Naive thymus-derived CD8-positive, alpha-beta T cell (primary cell): Measurements from ENCODE around the gene SLC7A14. TPM values are rescaled to one million over a fixed set of nuclear protein-coding genes. Genes with fewer than 3 reads are reported as not detected.

Source experiments
- ATAC-seq, 2 donors: fragments of 150-1000 bp; cut with Tn5 transposase in 1 of 2; sonication (Bioruptor Pico), chemical (Tn5 transposase) in 1 of 2; 1 replicate in 1 of 2; 2 replicates in 1 of 2; pipeline ENCODE4 v1.10.0; 2021; ENCODE audit warnings: mild to moderate bottlenecking in 2 of 2, moderate library complexity in 2 of 2
- POLR2A ChIA-PET: fragments of 350-600 bp; sonication (Branson Sonifier 250); formaldehyde crosslinking; loops from one replicate; lab custom pipeline; 2021; ENCODE audit warnings: antibody characterized with exemption; lab: Charles Lee
- DNase-seq, 10 donors: peaks; one replicate each; pipeline versions ENCODE4 v3.0.0 to v3.0.0-alpha.2; 2020 to 2022
- H3K27ac Mint-ChIP-seq, 10 donors: one replicate each; pipeline ENCODE4 v1.8.0; 2020 to 2022; ENCODE audit warnings: mild to moderate bottlenecking in 10 of 10, mixed read lengths in 10 of 10, moderate library complexity in 4 of 10, inconsistent platforms in 1 of 10
- H3K27me3 Mint-ChIP-seq, 5 donors: one replicate each; pipeline ENCODE4 v1.8.0; 2021 to 2022; ENCODE audit warnings: mixed read lengths in 5 of 5
- H3K36me3 Mint-ChIP-seq, 3 donors: one replicate each; pipeline ENCODE4 v1.8.0; 2020 to 2022; ENCODE audit warnings: mixed read lengths in 3 of 3, mild to moderate bottlenecking in 2 of 3, inconsistent platforms in 1 of 3
- H3K4me1 Mint-ChIP-seq, 4 donors: one replicate each; pipeline ENCODE4 v1.8.0; 2021 to 2022; ENCODE audit warnings: mixed read lengths in 4 of 4
- H3K4me3 Mint-ChIP-seq, 10 donors: one replicate each; pipeline ENCODE4 v1.8.0; 2020 to 2022; ENCODE audit warnings: mild to moderate bottlenecking in 10 of 10, mixed read lengths in 10 of 10, moderate library complexity in 6 of 10, inconsistent platforms in 1 of 10
- H3K9me3 Mint-ChIP-seq, 9 donors: one replicate each; pipeline ENCODE4 v1.8.0; 2020 to 2022; ENCODE audit warnings: mixed read lengths in 9 of 9, mild to moderate bottlenecking in 3 of 9, inconsistent platforms in 1 of 9, moderate library complexity in 1 of 9
- polyA plus RNA-seq, 3 donors: library from polyadenylated mRNA; unstranded; fragments of 300-500 nt; fragmentation: Illumina TruSeq; gene quantifications; one replicate each; pipeline ENCODE4 v1.2.3, GENCODE V29; 2021
- total RNA-seq, 8 experiments: library from RNA in 2 of 8; stranded (reverse) in 2 of 8; gene quantifications; one replicate each; pipeline ENCODE4 v1.2.3 and lab custom pipeline; 2021 to 2026

Gene SLC7A14
- total and polyA plus RNA-seq, 5 experiments from 2014 or later, result not detected

- Mint-ChIP-seq H3K4me1 (no peaks in the 10 kb centered on the region), H3K27me3 (peaks cover 7 to 17% (median 9%) of the 10 kb centered on the region in 5 donors), H3K9me3 (no peaks in the 10 kb centered on the region), H3K4me3 (no peak overlapping the region), H3K27ac (no peak overlapping the region), H3K36me3 (no peaks in the 10 kb centered on the region)
- POLR2A ChIA-PET, result no interaction called here
- ATAC-seq, result no peak
- DNase-seq, result no peak
Observed at GRCh38 chr3:170485294-170485693, 100.6 kb downstream of the SLC7A14 start.

DNA sequence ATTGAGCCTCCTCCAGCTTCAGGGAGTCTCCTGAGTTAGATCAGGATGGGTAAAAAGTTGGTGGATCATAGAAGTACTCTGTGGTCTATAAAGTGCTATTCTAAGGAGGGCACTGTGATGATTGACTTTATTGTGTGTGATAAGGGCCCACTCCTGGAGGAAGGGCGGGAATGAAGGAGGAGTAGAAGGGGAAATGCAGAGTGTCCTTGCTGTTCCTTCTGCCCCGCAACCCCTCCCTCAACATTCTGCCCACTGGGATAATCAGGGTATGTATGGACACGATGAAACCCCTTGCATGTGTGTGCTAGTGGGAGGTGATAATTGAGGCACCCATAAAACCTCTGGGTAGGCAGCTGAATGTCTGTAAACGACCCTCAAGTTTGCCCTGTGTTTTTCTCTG lies 101.0 kb downstream of the SLC7A14 start:
- no peak overlapping the region for H3K27ac Mint-ChIP-seq
- H3K4me3 Mint-ChIP-seq, result no peak overlapping the region
- no peaks in the 10 kb centered on the region for H3K36me3 Mint-ChIP-seq
- no peak for DNase-seq
- H3K4me1 Mint-ChIP-seq, result no peaks in the 10 kb centered on the region
- peaks cover 7 to 17% (median 9%) of the 10 kb centered on the region in 5 donors for H3K27me3 Mint-ChIP-seq
- no peaks in the 10 kb centered on the region for H3K9me3 Mint-ChIP-seq
- POLR2A ChIA-PET, result no interaction called here
- no peak for ATAC-seq

DNA sequence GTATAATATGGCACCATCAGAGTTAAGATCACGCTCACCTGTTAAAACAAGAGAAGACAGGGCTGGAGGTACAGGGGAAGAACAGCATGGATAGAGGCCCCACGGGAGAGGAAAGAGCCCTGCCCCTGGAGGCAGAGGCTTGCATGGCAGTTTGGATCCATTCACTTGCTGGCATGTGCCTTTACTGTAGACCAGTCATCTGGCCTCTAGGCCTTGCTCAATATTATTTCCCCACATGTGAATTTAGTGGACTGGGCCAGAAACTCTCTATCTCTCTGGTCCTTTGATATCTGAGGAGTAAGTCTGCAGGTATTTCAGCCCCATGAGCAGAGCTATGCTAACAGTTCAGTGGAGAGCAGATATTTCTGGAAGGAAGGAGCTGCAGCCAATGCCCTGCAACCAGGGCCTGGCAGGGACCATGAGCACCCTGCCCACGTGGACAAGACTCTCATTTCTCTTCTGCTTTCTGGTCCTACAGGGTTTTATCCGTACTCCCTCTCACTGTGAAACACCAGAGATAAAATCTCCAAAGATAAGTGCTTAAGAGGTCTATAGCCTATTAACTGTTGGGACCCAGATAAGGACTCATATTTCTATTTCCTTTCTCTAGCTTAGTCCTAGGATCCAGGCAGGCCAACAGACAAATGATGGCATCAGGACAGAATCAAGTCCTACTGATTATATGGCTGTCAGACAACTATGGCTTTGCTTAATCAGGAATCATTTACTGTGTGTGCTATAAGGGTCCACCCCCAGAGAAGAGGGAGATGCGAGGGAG lies 102.2 kb downstream of the SLC7A14 start:
- POLR2A ChIA-PET, result no interaction called here
- Mint-ChIP-seq H3K36me3 (no peaks in the 10 kb centered on the region), H3K4me3 (no peak overlapping the region), H3K4me1 (no peaks in the 10 kb centered on the region), H3K27ac (peak overlapping the region in 1 of 10 donors; percentile 55), H3K9me3 (no peaks in the 10 kb centered on the region), H3K27me3 (peaks cover 7 to 17% (median 9%) of the 10 kb centered on the region in 5 donors)
- DNase-seq (no peak), ATAC-seq (no peak)

DNA sequence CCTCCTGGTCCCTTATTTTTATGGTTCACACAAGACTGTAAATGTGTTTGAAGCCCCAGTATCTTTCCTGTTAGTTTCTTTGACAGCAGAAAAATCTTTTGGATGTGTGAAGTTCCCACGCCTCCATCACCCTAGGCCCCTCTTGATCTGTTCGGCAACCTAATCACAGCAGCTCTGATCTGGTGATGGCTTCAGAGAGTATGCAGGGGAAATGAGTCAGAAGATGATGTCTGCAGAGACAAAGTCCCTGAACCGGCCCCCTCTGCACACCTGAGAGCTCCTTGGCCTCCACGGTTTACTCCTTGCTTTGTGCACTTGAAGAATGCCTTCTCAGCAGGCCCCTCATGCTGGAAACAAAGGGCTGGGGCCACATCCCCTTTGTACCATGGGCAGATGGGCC lies 103.7 kb downstream of the SLC7A14 start:
- POLR2A ChIA-PET, result no interaction called here
- H3K4me1 Mint-ChIP-seq, result no peaks in the 10 kb centered on the region
- no peak overlapping the region for H3K27ac Mint-ChIP-seq
- peaks cover 3 to 13% (median 8%) of the 10 kb centered on the region in 5 donors for H3K27me3 Mint-ChIP-seq
- DNase-seq (no peak), ATAC-seq (no peak)
- no peaks in the 10 kb centered on the region for H3K36me3 Mint-ChIP-seq
- H3K4me3 Mint-ChIP-seq, result no peak overlapping the region
- no peaks in the 10 kb centered on the region for H3K9me3 Mint-ChIP-seq

- Mint-ChIP-seq H3K4me1 (no peaks in the 10 kb centered on the region), H3K9me3 (no peaks in the 10 kb centered on the region), H3K27ac (no peak overlapping the region), H3K36me3 (no peaks in the 10 kb centered on the region), H3K4me3 (no peak overlapping the region), H3K27me3 (peaks cover 0 to 9% (median 2%) of the 10 kb centered on the region in 5 donors)
- POLR2A ChIA-PET, result no interaction called here
- DNase-seq (no peak), ATAC-seq (no peak)
Observed at GRCh38 chr3:170480111-170480510, 105.8 kb downstream of the SLC7A14 start.

DNA sequence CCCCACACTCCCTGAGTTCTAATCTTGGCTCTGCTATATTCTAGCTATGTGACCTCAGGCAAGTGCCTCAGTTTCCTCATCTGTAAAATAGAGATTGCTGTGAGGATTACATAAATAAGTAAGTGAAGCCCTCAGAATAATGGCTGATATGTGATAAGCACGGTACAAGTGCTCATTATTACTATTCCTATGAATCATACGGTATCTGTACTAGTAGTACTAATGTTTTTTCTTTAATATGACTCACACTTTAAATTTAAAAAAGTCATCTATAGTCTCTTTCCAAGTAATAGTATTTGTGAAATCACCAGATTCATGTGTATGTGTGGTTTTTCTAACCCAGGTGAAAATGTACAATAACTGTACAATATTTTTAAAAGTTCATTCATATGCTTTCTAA lies 108.5 kb downstream of the SLC7A14 start:
- Mint-ChIP-seq H3K9me3 (no peaks in the 10 kb centered on the region), H3K27ac (no peak overlapping the region), H3K4me3 (no peak overlapping the region), H3K4me1 (no peaks in the 10 kb centered on the region), H3K27me3 (peaks cover 3 to 19% (median 13%) of the 10 kb centered on the region in 5 donors), H3K36me3 (no peaks in the 10 kb centered on the region)
- POLR2A ChIA-PET, result no interaction called here
- no peak for DNase-seq
- no peak for ATAC-seq

DNA sequence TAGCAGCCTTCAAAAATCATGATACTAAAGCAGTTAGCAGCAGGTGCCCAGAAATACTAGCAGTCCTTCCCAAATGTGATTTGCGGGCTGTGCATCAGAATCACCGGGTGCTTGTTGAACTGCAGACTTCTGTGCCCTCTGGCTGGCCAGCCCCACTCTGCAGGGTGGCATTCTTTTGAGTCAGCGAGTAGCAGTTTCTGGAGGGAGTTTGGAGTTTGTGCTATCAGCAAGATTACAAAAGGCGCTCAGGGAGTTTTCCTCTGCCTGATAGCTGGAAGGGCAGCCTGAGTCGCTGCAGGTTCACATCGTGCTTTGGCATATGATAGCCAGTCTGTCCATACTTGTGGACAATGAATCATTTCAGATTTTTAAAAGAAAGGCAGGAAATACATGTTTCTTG lies 109.6 kb downstream of the SLC7A14 start:
- Mint-ChIP-seq H3K36me3 (no peaks in the 10 kb centered on the region), H3K27ac (no peak overlapping the region), H3K4me1 (no peaks in the 10 kb centered on the region), H3K27me3 (peaks cover 4 to 28% (median 14%) of the 10 kb centered on the region in 5 donors), H3K4me3 (no peak overlapping the region), H3K9me3 (no peaks in the 10 kb centered on the region)
- no peak for DNase-seq
- no peak for ATAC-seq
- POLR2A ChIA-PET, result no interaction called here

GRCh38 chr3:170475092-170475685 lies 110.7 kb downstream of the SLC7A14 start:
- Mint-ChIP-seq H3K36me3 (no peaks in the 10 kb centered on the region), H3K9me3 (no peaks in the 10 kb centered on the region), H3K27me3 (peaks cover 4 to 39% (median 23%) of the 10 kb centered on the region in 5 donors), H3K4me3 (no peak overlapping the region), H3K27ac (no peak overlapping the region), H3K4me1 (no peaks in the 10 kb centered on the region)
- ATAC-seq (no peak), DNase-seq (no peak)
- POLR2A ChIA-PET, result no interaction called here

DNA sequence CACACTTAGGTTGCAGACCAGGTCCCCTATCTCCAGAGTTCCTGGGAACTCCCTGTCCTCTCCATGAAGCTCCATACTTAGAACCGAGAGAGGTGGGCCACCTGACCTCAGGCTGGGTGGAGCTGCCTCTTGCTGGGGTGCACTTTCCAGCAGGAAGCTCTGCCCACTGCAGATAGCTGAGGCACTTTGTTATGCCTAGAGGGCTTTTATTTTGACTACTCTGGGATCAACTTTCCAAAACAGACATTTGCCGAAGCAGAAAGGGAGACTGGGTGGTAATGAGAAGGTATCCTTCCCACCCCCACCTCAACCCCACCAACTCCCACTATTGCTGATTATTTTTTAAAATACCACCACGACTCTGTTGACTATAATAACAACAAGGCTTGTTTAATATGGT lies 112.5 kb downstream of the SLC7A14 start:
- H3K4me1 Mint-ChIP-seq, result no peaks in the 10 kb centered on the region
- H3K36me3 Mint-ChIP-seq, result no peaks in the 10 kb centered on the region
- H3K27ac Mint-ChIP-seq, result no peak overlapping the region
- H3K4me3 Mint-ChIP-seq, result no peak overlapping the region
- no peak for DNase-seq
- peaks cover 8 to 42% (median 25%) of the 10 kb centered on the region in 5 donors for H3K27me3 Mint-ChIP-seq
- H3K9me3 Mint-ChIP-seq, result no peaks in the 10 kb centered on the region
- POLR2A ChIA-PET, result no interaction called here
- no peak for ATAC-seq

GRCh38 chr3:170471149-170471548 lies 114.7 kb downstream of the SLC7A14 start:
- DNase-seq (no peak), ATAC-seq (no peak)
- H3K4me3 Mint-ChIP-seq, result no peak overlapping the region
- no peaks in the 10 kb centered on the region for H3K36me3 Mint-ChIP-seq
- H3K4me1 Mint-ChIP-seq, result no peaks in the 10 kb centered on the region
- H3K9me3 Mint-ChIP-seq, result no peaks in the 10 kb centered on the region
- no peak overlapping the region for H3K27ac Mint-ChIP-seq
- POLR2A ChIA-PET, result no interaction called here
- H3K27me3 Mint-ChIP-seq, result peaks cover 7 to 42% (median 26%) of the 10 kb centered on the region in 5 donors

DNA sequence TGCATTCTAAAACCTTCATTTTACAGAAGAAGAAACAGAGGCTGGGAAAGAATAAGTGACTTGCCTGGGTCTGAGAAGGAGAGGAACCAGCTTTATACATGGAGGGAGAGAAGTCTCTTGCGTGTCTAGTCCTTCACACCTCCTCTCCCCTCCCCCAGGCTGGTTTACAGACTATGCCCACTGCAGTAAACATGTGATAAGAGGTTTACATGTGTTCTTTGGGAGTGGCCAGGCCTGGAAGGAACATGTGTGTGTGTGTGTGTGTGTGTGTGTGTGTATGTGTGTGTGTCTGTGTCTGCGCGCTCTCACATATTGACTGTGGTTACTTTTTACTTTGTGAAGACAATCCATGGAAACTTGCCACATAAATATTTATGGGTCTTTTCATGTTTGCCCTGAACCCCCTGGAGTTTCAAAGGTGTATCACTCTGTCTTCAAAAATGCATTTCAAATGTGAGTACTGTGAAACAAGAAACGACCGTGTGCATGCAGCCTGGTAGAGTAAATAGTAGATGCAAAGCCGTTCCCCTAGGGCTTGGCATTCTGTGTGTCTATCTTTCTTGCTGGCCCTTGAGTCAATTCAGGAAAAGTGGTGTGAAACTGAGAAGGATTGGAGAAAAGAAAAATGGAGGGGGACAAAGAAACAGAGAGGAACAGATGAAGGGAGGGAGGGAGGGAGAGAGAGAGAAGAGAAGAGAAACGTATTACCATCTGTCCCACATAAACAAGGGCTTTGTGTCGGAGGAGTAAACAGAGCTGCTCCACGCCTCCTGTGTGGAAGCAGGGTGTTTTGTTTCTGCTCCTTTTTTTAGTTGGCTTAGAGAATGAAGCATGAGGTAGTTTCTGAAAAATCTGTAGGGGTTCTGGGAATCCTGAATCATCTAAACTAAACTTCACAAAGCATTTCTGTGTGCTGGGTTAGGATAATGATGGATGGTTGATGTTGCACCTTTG lies 115.5 kb downstream of the SLC7A14 start:
- Mint-ChIP-seq H3K36me3 (no peaks in the 10 kb centered on the region), H3K4me1 (no peaks in the 10 kb centered on the region), H3K4me3 (no peak overlapping the region), H3K9me3 (no peaks in the 10 kb centered on the region), H3K27ac (no peak overlapping the region), H3K27me3 (peaks cover 7 to 42% (median 26%) of the 10 kb centered on the region in 5 donors)
- ATAC-seq, result no peak
- POLR2A ChIA-PET, result no interaction called here
- no peak for DNase-seq

GRCh38 chr3:170469151-170470062 lies 116.5 kb downstream of the SLC7A14 start:
- Mint-ChIP-seq H3K4me3 (no peak overlapping the region), H3K9me3 (no peaks in the 10 kb centered on the region), H3K27ac (no peak overlapping the region), H3K36me3 (no peaks in the 10 kb centered on the region), H3K27me3 (peaks cover 7 to 36% (median 26%) of the 10 kb centered on the region in 5 donors), H3K4me1 (no peaks in the 10 kb centered on the region)
- POLR2A ChIA-PET, result no interaction called here
- DNase-seq (no peak), ATAC-seq (no peak)
